Measurements from ENCODE around the gene RNASE13. TPM values are rescaled to one million over a fixed set of nuclear protein-coding genes. Genes with fewer than 3 reads are reported as not detected.

Gene RNASE13
- total and polyA plus RNA-seq, 8 donors: 0.13 TPM; not detected in 7

DNA sequence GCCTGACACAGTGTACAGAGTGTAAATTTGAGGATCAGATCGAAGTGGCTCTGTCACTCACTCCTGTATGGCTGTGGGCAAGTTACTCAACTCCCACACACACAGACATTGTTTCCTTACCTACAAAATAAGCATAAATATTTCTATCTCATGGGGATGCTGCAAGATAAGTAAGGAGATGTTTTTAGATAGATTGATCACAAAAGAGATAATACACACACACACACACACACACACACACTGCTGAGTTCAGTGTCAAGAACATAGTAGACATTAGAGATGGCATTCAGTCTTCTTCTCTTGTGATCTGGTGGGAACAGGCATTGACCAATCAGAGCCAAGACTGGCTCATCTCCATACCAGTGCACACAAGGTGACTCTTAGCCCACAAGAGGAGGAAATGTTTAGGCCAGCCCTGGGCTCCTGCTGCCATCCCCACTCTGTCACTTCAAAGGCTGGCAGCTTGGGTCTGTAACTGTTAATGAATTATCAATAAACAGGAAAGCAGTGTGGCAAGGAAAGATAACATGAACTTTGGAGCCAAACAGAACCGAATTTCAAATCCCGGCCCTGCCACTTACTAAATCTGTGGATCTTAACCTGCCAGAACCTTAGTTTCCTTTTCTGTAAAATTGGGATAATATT is 19.6 kb upstream of the RNASE13 start:
- Histone ChIP-seq H3K27ac (no peak overlapping the region), H3K4me1 (no peaks in the 10 kb centered on the region), H3K4me3 (no peak overlapping the region), H3K9me3 (no peaks in the 10 kb centered on the region), H3K36me3 (no peaks in the 10 kb centered on the region), H3K27me3 (no peaks in the 10 kb centered on the region)
- TF ChIP-seq, protein P1, sequence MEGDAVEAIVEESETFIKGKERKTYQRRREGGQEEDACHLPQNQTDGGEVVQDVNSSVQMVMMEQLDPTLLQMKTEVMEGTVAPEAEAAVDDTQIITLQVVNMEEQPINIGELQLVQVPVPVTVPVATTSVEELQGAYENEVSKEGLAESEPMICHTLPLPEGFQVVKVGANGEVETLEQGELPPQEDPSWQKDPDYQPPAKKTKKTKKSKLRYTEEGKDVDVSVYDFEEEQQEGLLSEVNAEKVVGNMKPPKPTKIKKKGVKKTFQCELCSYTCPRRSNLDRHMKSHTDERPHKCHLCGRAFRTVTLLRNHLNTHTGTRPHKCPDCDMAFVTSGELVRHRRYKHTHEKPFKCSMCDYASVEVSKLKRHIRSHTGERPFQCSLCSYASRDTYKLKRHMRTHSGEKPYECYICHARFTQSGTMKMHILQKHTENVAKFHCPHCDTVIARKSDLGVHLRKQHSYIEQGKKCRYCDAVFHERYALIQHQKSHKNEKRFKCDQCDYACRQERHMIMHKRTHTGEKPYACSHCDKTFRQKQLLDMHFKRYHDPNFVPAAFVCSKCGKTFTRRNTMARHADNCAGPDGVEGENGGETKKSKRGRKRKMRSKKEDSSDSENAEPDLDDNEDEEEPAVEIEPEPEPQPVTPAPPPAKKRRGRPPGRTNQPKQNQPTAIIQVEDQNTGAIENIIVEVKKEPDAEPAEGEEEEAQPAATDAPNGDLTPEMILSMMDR (IDR thresholded peaks at IDR 0.05): no peak
- DNase-seq (no peak), ATAC-seq (no peak)
- intact Hi-C loops (cut with DNase I): no loop called here

DNA sequence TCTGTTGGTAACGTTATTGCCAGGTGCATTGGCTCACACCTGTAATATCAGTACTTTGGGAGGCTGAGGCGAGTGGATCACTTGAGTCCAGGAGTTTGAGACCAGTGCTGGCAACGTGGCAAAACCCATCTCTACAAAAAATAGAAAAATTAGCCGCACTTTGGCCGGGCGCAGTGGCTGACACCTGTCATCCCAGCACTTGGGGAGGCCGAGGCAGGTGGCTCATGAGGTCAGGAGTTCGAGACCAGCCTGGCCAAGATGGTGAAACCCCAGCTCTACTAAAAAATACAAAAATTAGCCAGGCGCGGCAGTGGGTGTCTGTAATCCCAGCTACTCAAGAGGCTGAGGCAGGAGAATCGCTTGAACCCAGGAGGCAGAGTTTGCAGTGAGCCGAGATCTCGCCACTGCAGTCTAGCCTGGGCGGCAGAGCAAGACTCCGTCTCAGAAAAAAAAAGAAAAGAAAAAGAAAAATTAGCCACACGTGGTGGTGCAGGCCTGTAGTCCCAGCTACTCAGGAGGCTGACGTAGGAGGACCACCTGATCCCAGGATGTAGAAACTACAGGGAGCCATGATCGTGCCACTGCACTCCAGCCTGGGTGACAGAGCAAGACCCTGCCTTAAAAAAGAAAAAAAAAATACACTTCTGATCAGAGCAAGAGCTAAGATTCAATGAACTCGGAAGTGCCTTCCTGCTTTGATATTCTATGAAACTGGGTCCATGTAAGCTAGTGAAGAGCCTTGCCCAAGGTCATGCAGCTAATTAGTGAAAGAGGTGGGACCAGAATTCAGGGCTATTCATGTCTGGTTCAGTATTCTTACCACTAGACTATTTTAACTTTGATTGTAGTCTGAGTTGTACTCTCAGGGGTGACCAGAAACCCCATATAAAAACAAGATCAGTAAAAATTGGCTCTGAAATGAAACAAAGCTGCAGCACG is 18.8 kb upstream of the RNASE13 start:
- intact Hi-C loops (cut with DNase I): no loop called here
- TF ChIP-seq, protein P1 (IDR thresholded peaks at IDR 0.05): no peak
- Histone ChIP-seq H3K4me3 (no peak overlapping the region), H3K4me1 (no peaks in the 10 kb centered on the region), H3K27me3 (no peaks in the 10 kb centered on the region), H3K36me3 (no peaks in the 10 kb centered on the region), H3K9me3 (no peaks in the 10 kb centered on the region), H3K27ac (no peak overlapping the region)
- ATAC-seq: no peak
- no peak for DNase-seq

DNA sequence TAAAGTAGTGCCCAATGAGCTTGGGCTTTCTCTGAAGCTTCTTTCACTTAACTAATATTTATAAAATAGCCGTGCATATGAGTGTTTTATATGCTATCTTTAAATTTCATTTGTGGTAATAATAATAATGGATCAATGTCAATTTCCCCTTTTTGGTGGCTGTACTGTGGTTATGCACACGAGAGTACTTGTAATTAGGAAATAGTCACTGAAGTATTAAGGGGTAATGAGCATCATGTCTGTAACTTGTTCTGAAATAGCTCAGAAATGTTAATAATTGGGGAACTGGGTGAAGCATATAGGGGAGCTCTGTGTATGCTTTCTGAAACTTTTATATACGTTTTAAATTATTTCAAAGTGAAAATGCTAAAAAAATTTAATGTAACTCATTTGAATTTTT is 16.0 kb upstream of the RNASE13 start:
- intact Hi-C loops (cut with DNase I): no loop called here
- no peaks in the 10 kb centered on the region for H3K36me3 ChIP-seq
- no peaks in the 10 kb centered on the region for H3K9me3 ChIP-seq
- no peaks in the 10 kb centered on the region for H3K27me3 ChIP-seq
- TF ChIP-seq, protein P1 (IDR thresholded peaks at IDR 0.05): no peak
- ATAC-seq (no peak), DNase-seq (no peak)
- H3K4me1 ChIP-seq: no peaks in the 10 kb centered on the region
- no peak overlapping the region for H3K27ac ChIP-seq
- H3K4me3 ChIP-seq: no peak overlapping the region

DNA sequence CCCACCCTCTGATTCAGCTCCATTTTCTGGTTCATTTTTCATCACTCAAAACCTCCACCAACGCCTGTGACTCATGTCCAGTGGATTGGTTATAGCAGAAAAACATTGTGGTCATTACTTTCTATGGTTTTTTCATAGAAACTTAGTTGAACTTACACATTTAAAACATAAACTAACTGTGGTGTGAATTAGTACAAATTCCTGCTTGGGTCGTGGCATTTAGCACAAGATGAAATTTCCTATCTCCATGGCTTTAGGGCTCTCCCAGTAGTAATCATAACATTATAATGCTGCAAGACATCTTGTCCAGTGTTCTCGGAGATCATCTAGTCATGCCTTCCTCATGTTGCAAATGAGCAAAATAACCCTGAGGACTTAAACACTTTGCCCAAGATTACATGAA is 14.7 kb upstream of the RNASE13 start:
- Histone ChIP-seq H3K4me1 (peaks cover 0 to under 1% of the 10 kb centered on the region in 2 donors), H3K9me3 (no peaks in the 10 kb centered on the region), H3K27ac (no peak overlapping the region), H3K27me3 (no peaks in the 10 kb centered on the region), H3K4me3 (no peak overlapping the region), H3K36me3 (no peaks in the 10 kb centered on the region)
- ATAC-seq: no peak
- DNase-seq: no peak
- TF ChIP-seq, protein P1 (IDR thresholded peaks at IDR 0.05): no peak
- intact Hi-C loops (cut with DNase I): no loop called here

DNA sequence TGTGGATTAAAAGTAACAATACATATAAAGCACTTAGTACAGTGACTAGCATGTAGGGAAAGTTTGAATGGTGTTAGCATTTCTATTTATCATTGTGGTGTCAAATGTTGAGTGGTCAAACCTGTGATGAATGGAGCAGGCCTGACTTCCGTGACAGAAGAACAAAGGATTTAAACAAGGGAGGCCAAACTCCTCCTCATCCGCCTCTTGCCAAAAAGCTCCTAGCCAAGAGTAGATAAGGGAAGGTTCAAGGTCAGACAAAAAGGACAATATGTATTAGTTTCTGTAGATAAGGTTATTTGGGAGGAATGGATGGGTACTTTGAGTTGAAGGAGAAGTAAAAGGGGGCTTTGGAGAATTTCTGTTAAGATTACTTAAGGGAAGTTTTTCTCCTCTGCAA is 14.0 kb upstream of the RNASE13 start:
- no peak overlapping the region for H3K27ac ChIP-seq
- ATAC-seq (no peak), DNase-seq (no peak)
- no peak overlapping the region for H3K4me3 ChIP-seq
- no peaks in the 10 kb centered on the region for H3K9me3 ChIP-seq
- peaks cover 6 to 7% of the 10 kb centered on the region in 2 donors for H3K4me1 ChIP-seq
- H3K36me3 ChIP-seq: no peaks in the 10 kb centered on the region
- no peaks in the 10 kb centered on the region for H3K27me3 ChIP-seq
- TF ChIP-seq, protein P1 (IDR thresholded peaks at IDR 0.05): no peak
- intact Hi-C loops (cut with DNase I): no loop called here

Data from left lung (tissue), 10 donors.